HG02884 (cell line): ENCODE results near the gene BMPER.

Experiments used
- ATAC-seq: cut with Tn5 transposase; IDR thresholded peaks from one replicate; pipeline ENCODE4 v1.9.1; 2021; ENCODE audit warnings: mild to moderate bottlenecking, moderate library complexity; ENCODE audit not compliant: unreplicated experiment

BMPER gene

GRCh38 chr7:33964417-33965182 lies 59.3 kb downstream of the BMPER start:
- ATAC-seq = no peak

- no peak for ATAC-seq
Measured at GRCh38 chr7:33965183-33965744, 59.9 kb downstream of the BMPER start.

- no peak for ATAC-seq
Measured at GRCh38 chr7:33968591-33968990, 63.3 kb downstream of the BMPER start.

- ATAC-seq = no peak
Measured at GRCh38 chr7:33970536-33970935, 65.2 kb downstream of the BMPER start.

GRCh38 chr7:33971106-33971505 lies 65.8 kb downstream of the BMPER start:
- ATAC-seq = no peak

- ATAC-seq = no peak
Measured at GRCh38 chr7:33973231-33974015, 68.1 kb downstream of the BMPER start.

- no peak for ATAC-seq
Measured at GRCh38 chr7:33979300-33979806, 74.0 kb downstream of the BMPER start.

GRCh38 chr7:33979807-33980355 lies 74.5 kb downstream of the BMPER start:
- ATAC-seq = no peak

- ATAC-seq = no peak
Measured at GRCh38 chr7:33981226-33981625, 75.9 kb downstream of the BMPER start.

GRCh38 chr7:33981671-33982424 lies 76.5 kb downstream of the BMPER start:
- ATAC-seq = no peak

- no peak for ATAC-seq
Measured at GRCh38 chr7:33982425-33982786, 77.1 kb downstream of the BMPER start.

- ATAC-seq = no peak
Measured at GRCh38 chr7:33986451-33986850, 81.1 kb downstream of the BMPER start.

- no peak for ATAC-seq
Measured at GRCh38 chr7:33986951-33987947, 81.9 kb downstream of the BMPER start.

GRCh38 chr7:33996899-33997298 lies 91.6 kb downstream of the BMPER start:
- no peak for ATAC-seq

GRCh38 chr7:33998476-33998875 lies 93.1 kb downstream of the BMPER start:
- no peak for ATAC-seq

GRCh38 chr7:34011017-34011695 lies 105.8 kb downstream of the BMPER start:
- no peak for ATAC-seq

- ATAC-seq = no peak
Measured at GRCh38 chr7:34011696-34012095, 106.4 kb downstream of the BMPER start.

- no peak for ATAC-seq
Measured at GRCh38 chr7:34013421-34013820, 108.1 kb downstream of the BMPER start.

- ATAC-seq = no peak
Measured at GRCh38 chr7:34015651-34016050, 110.3 kb downstream of the BMPER start.
